IPS-NIHi11 (cell line): ENCODE results near the gene TSEN2.
"Not testable (repeated sequence)": the region's sequence is repeated elsewhere in the genome, so short reads cannot be mapped to it uniquely, and the experiment has no call there.

Experiments
- DNase-seq: peaks from one replicate; pipeline ENCODE4 v3.0.0; 2012; ENCODE audit warnings: mixed read lengths, low spot score

TSEN2 gene

GRCh38 chr3:12452361-12453330, 31.6 kb upstream of the TSEN2 start:
- DNase-seq, result no peak

GRCh38 chr3:12454076-12454815, 30.0 kb upstream of the TSEN2 start:
- DNase-seq, result no peak

- DNase-seq, result no peak
Measured at GRCh38 chr3:12454816-12455121, 29.5 kb upstream of the TSEN2 start.

GRCh38 chr3:12455740-12456139, 28.5 kb upstream of the TSEN2 start:
- no peak for DNase-seq

GRCh38 chr3:12456441-12456840, 27.8 kb upstream of the TSEN2 start:
- DNase-seq, result no peak

- DNase-seq, result not testable (repeated sequence)
Measured at GRCh38 chr3:12457380-12457779, 26.9 kb upstream of the TSEN2 start.

- peak; percentile 48 for DNase-seq
Measured at GRCh38 chr3:12458901-12459300, 25.4 kb upstream of the TSEN2 start.

GRCh38 chr3:12460127-12460526, 24.2 kb upstream of the TSEN2 start:
- no peak for DNase-seq

DNA sequence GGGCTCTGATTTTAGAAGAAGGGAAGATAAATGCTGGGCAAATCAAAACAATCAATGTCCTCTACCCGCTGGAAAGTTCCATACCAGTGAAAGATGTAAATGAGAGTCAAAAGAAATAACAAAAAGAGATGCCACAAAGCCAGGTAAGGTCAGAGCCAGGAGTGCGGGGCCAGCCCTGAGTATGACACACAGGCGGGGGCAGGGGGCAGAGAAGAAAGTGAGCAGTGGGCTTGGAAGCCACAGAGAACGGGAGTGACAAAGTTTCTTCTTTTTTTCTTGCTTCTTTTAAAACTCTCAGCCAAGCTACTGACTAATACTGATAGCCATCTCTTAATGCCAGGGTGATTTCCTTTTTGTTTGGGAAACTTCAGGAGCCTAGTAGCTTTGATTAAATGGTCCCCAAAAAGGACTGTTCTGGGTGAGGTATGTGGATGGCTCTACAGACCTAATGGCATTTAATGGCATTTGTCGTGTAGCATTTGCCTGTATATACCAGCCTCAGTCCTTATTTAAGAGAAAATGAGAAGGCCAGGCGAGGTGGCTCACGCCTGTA, 23.1 kb upstream of the TSEN2 start:
- DNase-seq, result no peak

DNA sequence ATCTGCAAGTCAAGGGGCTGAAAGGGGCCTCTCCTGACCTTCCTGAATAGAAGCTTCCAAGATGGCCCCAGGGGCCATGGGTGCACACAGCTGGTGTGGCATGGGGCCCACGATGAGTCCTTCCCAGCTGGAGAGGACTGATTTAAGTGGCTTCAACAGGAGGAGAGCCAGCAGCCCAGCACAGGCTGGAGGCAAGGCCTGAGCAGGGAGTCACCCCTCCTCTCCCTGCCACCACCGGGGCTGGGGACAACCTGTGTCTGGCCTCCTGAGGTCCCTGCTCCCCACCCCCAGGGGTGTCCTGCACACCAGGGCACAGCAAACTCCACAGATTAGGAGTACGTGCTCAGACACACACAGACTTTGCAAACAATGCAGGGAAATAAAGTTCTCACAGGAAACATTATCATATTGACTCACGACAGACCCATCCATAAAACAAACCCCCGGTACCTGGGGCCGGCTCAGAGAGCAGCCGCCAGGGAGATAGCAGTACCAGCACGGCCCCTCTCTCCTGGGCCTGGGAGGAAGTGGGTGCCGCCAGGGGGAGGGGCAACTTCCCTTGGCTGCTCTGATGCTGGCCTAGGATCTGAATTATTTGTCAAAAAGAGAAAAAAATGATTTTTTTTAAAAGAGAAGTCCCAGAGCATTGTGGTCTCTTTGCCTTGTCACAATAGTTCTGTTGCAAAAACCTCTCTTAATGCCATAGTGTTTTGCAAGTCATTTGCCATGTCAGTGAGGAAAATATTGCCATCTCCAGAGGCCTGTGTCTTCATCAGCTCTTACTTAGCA, 21.9 kb upstream of the TSEN2 start:
- no peak for DNase-seq

GRCh38 chr3:12463686-12464085, 20.6 kb upstream of the TSEN2 start:
- DNase-seq, result no peak

GRCh38 chr3:12464181-12464580, 20.1 kb upstream of the TSEN2 start:
- no peak for DNase-seq

- DNase-seq, result no peak
Measured at GRCh38 chr3:12465151-12465835, 19.0 kb upstream of the TSEN2 start.

DNA sequence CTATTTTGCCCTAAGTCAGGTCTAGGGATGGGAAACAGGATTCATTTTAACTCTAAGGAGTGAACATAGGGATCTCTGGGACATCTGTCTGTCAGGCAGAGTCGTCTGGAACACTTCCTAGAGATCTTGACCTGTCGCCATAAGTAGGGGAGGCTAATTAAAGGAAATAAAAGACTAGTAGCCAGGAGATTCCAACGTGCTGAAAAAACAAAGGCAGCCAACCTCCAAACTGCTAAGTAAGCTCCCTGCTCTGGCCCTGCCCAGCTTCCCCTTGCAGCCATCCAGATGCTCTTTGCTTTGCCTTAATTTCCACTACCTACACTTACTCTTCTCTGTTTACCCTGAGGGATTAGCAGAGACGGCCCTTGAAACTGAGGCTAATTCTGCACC, 18.4 kb upstream of the TSEN2 start:
- DNase-seq, result no peak

DNA sequence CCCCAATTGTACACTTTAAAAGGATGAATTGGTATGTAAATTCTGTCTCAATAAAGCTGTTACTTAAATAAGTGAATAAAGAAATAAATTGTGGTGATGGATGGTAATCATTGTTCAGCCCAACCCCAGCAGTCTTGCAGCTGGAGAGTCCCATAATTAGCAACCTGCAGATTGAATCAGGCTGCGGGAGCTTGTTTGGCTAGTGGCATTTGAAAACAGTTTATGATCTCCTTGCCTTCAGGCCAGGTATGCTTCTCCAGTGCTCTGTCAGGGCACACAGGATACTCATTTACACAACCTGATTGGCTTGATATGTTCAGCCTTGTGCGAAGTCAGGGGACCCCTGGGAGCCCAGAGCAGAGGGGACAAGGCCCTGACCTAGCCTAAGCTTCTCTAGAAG, 16.5 kb upstream of the TSEN2 start:
- DNase-seq, result no peak

- DNase-seq, result no peak
Measured at GRCh38 chr3:12468276-12468675, 16.0 kb upstream of the TSEN2 start.

DNA sequence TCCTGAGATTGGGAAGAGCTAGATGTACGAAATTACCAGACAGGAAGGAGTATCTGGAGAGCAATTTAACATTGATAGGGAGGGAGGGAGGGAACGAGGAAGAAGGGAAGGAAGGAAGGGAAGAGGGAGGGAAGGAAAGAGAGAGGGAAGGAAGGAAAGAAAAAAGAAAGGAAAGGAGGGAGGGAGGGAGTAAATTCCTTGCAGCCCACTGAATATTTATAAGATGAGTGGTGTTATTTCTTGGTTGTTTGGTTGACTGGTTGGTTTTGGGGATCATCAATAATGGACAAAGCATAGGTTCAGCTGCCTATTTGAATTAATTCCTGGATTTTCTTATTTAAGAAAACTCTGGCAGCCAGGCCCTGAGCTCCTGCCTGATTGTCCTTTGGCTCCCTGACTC, 15.5 kb upstream of the TSEN2 start:
- DNase-seq, result no peak

- DNase-seq, result not testable (repeated sequence)
Measured at GRCh38 chr3:12469222-12469621, 15.1 kb upstream of the TSEN2 start.

DNA sequence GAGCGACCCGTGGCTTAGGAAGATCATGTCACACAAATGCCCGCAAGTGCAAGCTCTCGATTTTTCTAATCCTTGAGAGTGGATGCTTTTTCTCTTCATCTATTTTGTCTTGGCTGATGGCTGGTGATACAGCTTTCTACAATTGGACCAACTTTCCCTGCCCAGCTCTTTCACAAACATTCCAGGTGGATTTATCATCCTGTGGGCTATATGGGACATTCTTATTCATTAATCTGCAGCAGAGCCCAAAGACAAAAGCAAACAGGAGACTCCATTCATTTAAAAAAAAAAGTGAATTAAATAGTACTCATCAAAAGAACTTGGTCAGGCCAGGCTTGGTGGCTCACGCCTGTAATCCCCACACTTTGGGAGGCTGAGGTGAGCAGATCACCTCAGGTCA, 14.2 kb upstream of the TSEN2 start:
- DNase-seq, result no peak

GRCh38 chr3:12470680-12471079, 13.6 kb upstream of the TSEN2 start:
- DNase-seq, result no peak

GRCh38 chr3:12471241-12471640, 13.0 kb upstream of the TSEN2 start:
- DNase-seq, result no peak
